HepG2 (cell line): ENCODE data around the gene PHRF1. TPM values are rescaled to one million over a fixed set of nuclear protein-coding genes. Genes with fewer than 3 reads are reported as not detected.
"Not testable (repeated sequence)": the region's sequence is repeated elsewhere in the genome, so short reads cannot be mapped to it uniquely, and the experiment has no call there.

ENCODE experiments used
- ATAC-seq: fragments of 200-7000 bp; cut with Tn5 transposase; 3 replicates; pipeline ENCODE4 v1.9.1; 2020; ENCODE audit warnings: mild to moderate bottlenecking, moderate library complexity
- BruUV-seq: library from RNA; stranded (reverse); fragments of 400-500 nt; replicated peaks from 2 replicates; lab custom pipeline; 2021; lab: Mats Ljungman, UMichigan
- CTCF ChIA-PET: fragments of 300-600 bp; formaldehyde crosslinking; extraction: SDS; loops from one replicate; lab custom pipeline; 2021; ENCODE audit warnings: low total read pairs, inconsistent platforms, low intra/inter-chr PET ratio; lab: Yijun Ruan, JAX
- POLR2A ChIA-PET: fragments of 350-600 bp; sonication (Branson Sonifier 250); formaldehyde crosslinking; loops from one replicate; lab custom pipeline; 2020; ENCODE audit warnings: antibody characterized with exemption, inconsistent platforms; lab: Yijun Ruan, JAX
- DNase-seq: peaks from one replicate; pipeline ENCODE4 v3.0.0-alpha.2; 2015; ENCODE audit warnings: low spot score
- FAIRE-seq: peaks from 3 replicates; lab custom pipeline; 2011; peaks lifted over from hg19 to GRCh38; lab: Jason Lieb, UNC
- H2AFZ ChIP-seq: one replicate; pipeline ENCODE4 v1.6.1; 2011; ENCODE audit warnings: low read length, inconsistent platforms
- H3K27ac ChIP-seq: fragments of 300-600 bp; 3 replicates; pipeline ENCODE4 v1.8.0; 2011; ENCODE audit warnings: mixed run types, mild to moderate bottlenecking, mixed read lengths, low read length, inconsistent platforms; ENCODE audit not compliant: insufficient read depth; ENCODE audit errors: extremely low read length
- H3K27me3 ChIP-seq, 2 experiments: fragments of 200-600 bp in 1 of 2; 2 replicates in 1 of 2; 3 replicates in 1 of 2; pipeline versions ENCODE4 v1.6.0 to v1.8.0; 2011; ENCODE audit warnings: low read length in 2 of 2, mild to moderate bottlenecking in 2 of 2, moderate library complexity in 2 of 2, inconsistent platforms in 1 of 2; ENCODE audit not compliant: insufficient read depth in 2 of 2, control insufficient read depth in 1 of 2
- H3K36me3 ChIP-seq, 2 experiments: fragments of 200-600 bp in 1 of 2; replicated peaks in 1 of 2; 2 replicates in 1 of 2; 3 replicates in 1 of 2; pipeline versions ENCODE4 v1.5.1 to v1.8.0; 2011; ENCODE audit warnings: low read length in 2 of 2, inconsistent platforms in 1 of 2; ENCODE audit not compliant: insufficient read depth in 2 of 2, control insufficient read depth in 1 of 2
- H3K4me1 ChIP-seq: 2 replicates; pipeline ENCODE4 v1.5.1; 2012; ENCODE audit warnings: low read length, inconsistent platforms; ENCODE audit not compliant: insufficient read depth
- H3K4me2 ChIP-seq: 2 replicates; pipeline ENCODE4 v1.6.0; 2011; ENCODE audit warnings: low read depth, low read length, inconsistent platforms
- H3K4me3 ChIP-seq, 3 experiments: fragments of 200-600 bp in 1 of 3; sonication (generic), shearing (Covaris generic) in 1 of 3; replicated peaks in 1 of 3; 2 replicates each; pipeline ENCODE4 v1.5.1; 2011 to 2016; ENCODE audit warnings: low read length in 3 of 3, inconsistent platforms in 2 of 3, low read depth in 2 of 3, mild to moderate bottlenecking in 2 of 3, control low read depth in 1 of 3, mixed read lengths in 1 of 3; ENCODE audit not compliant: insufficient read depth in 1 of 3
- H3K79me2 ChIP-seq: one replicate; pipeline ENCODE4 v1.6.1; 2011; ENCODE audit warnings: low read length, inconsistent platforms; ENCODE audit not compliant: insufficient read depth
- H3K9ac ChIP-seq: 2 replicates; pipeline ENCODE4 v1.6.0; 2011; ENCODE audit warnings: mild to moderate bottlenecking, low read depth, low read length, inconsistent platforms; ENCODE audit not compliant: insufficient read depth
- H3K9me3 ChIP-seq: 2 replicates; pipeline ENCODE4 v1.5.1; 2012; ENCODE audit warnings: mild to moderate bottlenecking, low read length
- H4K20me1 ChIP-seq: 2 replicates; pipeline ENCODE4 v1.6.0; 2011; ENCODE audit warnings: inconsistent platforms, mild to moderate bottlenecking, low read length, moderate library complexity; ENCODE audit not compliant: insufficient read depth
- HNF4G ChIP-seq, 2 experiments: sonication (generic) in 1 of 2; formaldehyde crosslinking in 1 of 2; IDR thresholded peaks; 2 replicates each; pipeline versions ENCODE4 v1.4.0 to v1.6.1; 2011 to 2020; ENCODE audit warnings: borderline replicate concordance in 2 of 2, low read depth in 2 of 2, mild to moderate bottlenecking in 2 of 2, low read length in 1 of 2, missing genetic modification reagents in 1 of 2, moderate library complexity in 1 of 2
- MED1 ChIP-seq: sonication (generic); formaldehyde crosslinking; IDR thresholded peaks from 2 replicates; pipeline ENCODE4 v1.4.0; 2020; ENCODE audit warnings: missing genetic modification reagents
- NR2F1 ChIP-seq, 2 experiments: fragments of 450-650 bp in 1 of 2; formaldehyde crosslinking in 1 of 2; IDR thresholded peaks; 2 replicates each; pipeline versions ENCODE4 v1.5.0 to v1.6.1; 2016 to 2020; ENCODE audit warnings: mild to moderate bottlenecking in 1 of 2, missing compliant biosample characterization in 1 of 2, missing genetic modification reagents in 1 of 2, moderate library complexity in 1 of 2
- NR2F2 ChIP-seq: IDR thresholded peaks from 2 replicates; pipeline ENCODE4 v1.6.1; 2012; ENCODE audit warnings: low read depth, inconsistent platforms, borderline replicate concordance
- PITX1 ChIP-seq: sonication (generic); formaldehyde crosslinking; IDR thresholded peaks from 2 replicates; pipeline ENCODE4 v1.5.1; 2020; ENCODE audit warnings: mild to moderate bottlenecking, missing genetic modification reagents
- RARA ChIP-seq: IDR thresholded peaks from 2 replicates; pipeline ENCODE4 v1.6.1; 2016; ENCODE audit warnings: missing genetic modification reagents, missing compliant biosample characterization
- RXRB ChIP-seq: IDR thresholded peaks from 2 replicates; pipeline ENCODE4 v1.6.1; 2016; ENCODE audit warnings: borderline replicate concordance, missing genetic modification reagents, missing compliant biosample characterization
- SOX5 ChIP-seq: IDR thresholded peaks from 2 replicates; pipeline ENCODE4 v1.6.1; 2016; ENCODE audit warnings: borderline replicate concordance
- ZBTB33 ChIP-seq: sonication (generic); formaldehyde crosslinking; IDR thresholded peaks from 2 replicates; pipeline ENCODE4 v1.4.0; 2020; ENCODE audit warnings: missing genetic modification reagents
- ZEB1 ChIP-seq: IDR thresholded peaks from 2 replicates; pipeline ENCODE4 v1.6.1; 2012; ENCODE audit warnings: mild to moderate bottlenecking, low read depth, inconsistent platforms; ENCODE audit not compliant: insufficient replicate concordance
- ZKSCAN5 ChIP-seq: sonication (generic); formaldehyde crosslinking; IDR thresholded peaks from 2 replicates; pipeline ENCODE4 v1.5.1; 2020; ENCODE audit warnings: mild to moderate bottlenecking, missing genetic modification reagents
- WGBS: methylation state at CpG from one replicate; pipeline ENCODE4 v1.1.6; 2017; ENCODE audit warnings: low lambda C conversion rate; 5-methylcytosine and 5-hydroxymethylcytosine counted together
- in situ Hi-C: cut with HindIII; loops from 2 replicates; pipeline ENCODE4 v1.10.0; 2017; ENCODE audit warnings: low pct_unique_long_range_greater_than_20kb; ENCODE audit not compliant: extremely low pct_ligation_motif_present
- intact Hi-C: fragments of 100-400 bp; cut with micrococcal nuclease; formaldehyde crosslinking; loops from one replicate; pipeline ENCODE4 v1.10.0; 2022; ENCODE audit not compliant: unreplicated experiment
- polyA plus RNA-seq, 8 experiments: library from polyadenylated mRNA; depleted of rRNA in 3 of 8; stranded (reverse) in 7 of 8; unstranded in 1 of 8; fragments of >200 nt; fragmentation: Illumina TruSeq in 4 of 8; extraction: Trizol in 4 of 8; gene quantifications; 2 replicates each; pipeline versions ENCODE4 v1.2.1 to v1.2.3, GENCODE V29; 2011 to 2016; ENCODE audit warnings: low read depth in 4 of 8, missing spikeins in 1 of 8, mixed read lengths in 1 of 8; ENCODE audit not compliant: insufficient read depth in 1 of 8
- total RNA-seq, 5 experiments: library from RNA; depleted of rRNA; stranded (reverse); fragments of >200 nt; fragmentation: Illumina TruSeq; extraction: Trizol; gene quantifications; 2 replicates each; pipeline ENCODE4 v1.2.3, GENCODE V29; 2016; ENCODE audit warnings: low read depth in 1 of 5
- TF ChIP-seq, protein P1 (sequence below): sonication (generic); formaldehyde crosslinking; IDR thresholded peaks from 2 replicates; pipeline ENCODE4 v1.5.1; 2020; ENCODE audit warnings: mild to moderate bottlenecking, moderate library complexity, missing genetic modification reagents
- TF ChIP-seq, protein P2 (sequence below): sonication (generic); formaldehyde crosslinking; IDR thresholded peaks from 2 replicates; pipeline ENCODE4 v1.8.1; 2022; ENCODE audit warnings: low read depth, mild to moderate bottlenecking, missing genetic modification reagents
- TF ChIP-seq, protein P3 (sequence below): sonication (generic); formaldehyde crosslinking; IDR thresholded peaks from 2 replicates; pipeline ENCODE4 v1.4.0; 2020; ENCODE audit warnings: missing genetic modification reagents

Gene PHRF1
- total and polyA plus RNA-seq, 2 of the 13 experiments (the other 11 are each of a cell fraction or from before 2014, with no cell fraction given) = 8.2 to 16.7 TPM

- POLR2A ChIA-PET = interaction anchor here (0.8 to 2.0 kb wide), 9 partner anchors 41 to 155 kb away, joined by 3 to 9 read pairs (median 4); partner anchors contain the start of genes DEAF1, GATD1, PHRF1 and RPLP2
- FAIRE-seq, CTCF ChIA-PET, H3K27me3 ChIP-seq, BruUV-seq, H2AFZ ChIP-seq, H3K4me2 ChIP-seq, H3K4me3 ChIP-seq, in situ Hi-C loops, H3K79me2 ChIP-seq, H3K9me3 ChIP-seq, H3K9ac ChIP-seq: not testable (repeated sequence)
- peak overlapping the region; percentile 78 for H3K27ac ChIP-seq
- intact Hi-C loops = loop anchor here (10.0 kb wide), 1 partner anchor 50 kb away; the partner anchor contains the start of gene EPS8L2
- peak; percentile 19 for ATAC-seq
- peaks cover 13% of the 10 kb centered on the region; the same call in 1 of the 2 replicates for H4K20me1 ChIP-seq
- 59% methylated on average over 11 of the region's 12 CpGs for WGBS
- DNase-seq = peak; percentile 48
- peaks cover 13 to 26% of the 10 kb centered on the region in 2 experiments; a peak in 4 of 5 replicates for H3K36me3 ChIP-seq
- peaks cover 47% of the 10 kb centered on the region for H3K4me1 ChIP-seq
- TF ChIP-seq, protein P1, sequence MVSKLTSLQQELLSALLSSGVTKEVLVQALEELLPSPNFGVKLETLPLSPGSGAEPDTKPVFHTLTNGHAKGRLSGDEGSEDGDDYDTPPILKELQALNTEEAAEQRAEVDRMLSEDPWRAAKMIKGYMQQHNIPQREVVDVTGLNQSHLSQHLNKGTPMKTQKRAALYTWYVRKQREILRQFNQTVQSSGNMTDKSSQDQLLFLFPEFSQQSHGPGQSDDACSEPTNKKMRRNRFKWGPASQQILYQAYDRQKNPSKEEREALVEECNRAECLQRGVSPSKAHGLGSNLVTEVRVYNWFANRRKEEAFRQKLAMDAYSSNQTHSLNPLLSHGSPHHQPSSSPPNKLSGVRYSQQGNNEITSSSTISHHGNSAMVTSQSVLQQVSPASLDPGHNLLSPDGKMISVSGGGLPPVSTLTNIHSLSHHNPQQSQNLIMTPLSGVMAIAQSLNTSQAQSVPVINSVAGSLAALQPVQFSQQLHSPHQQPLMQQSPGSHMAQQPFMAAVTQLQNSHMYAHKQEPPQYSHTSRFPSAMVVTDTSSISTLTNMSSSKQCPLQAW (CRISPR knock-in tag) = peak; percentile 51; the same call in 1 of the 2 replicates
- TF ChIP-seq RARA (CRISPR knock-in tag) (peak; percentile 91), HNF4G (IDR thresholded peaks at IDR 0.05; ENCODE audit: borderline replicate concordance, low read depth, low read length) (peak; percentile 32), HNF4G (CRISPR knock-in tag; IDR thresholded peaks at IDR 0.05; ENCODE audit: borderline replicate concordance, low read depth) (peak; percentile 22; the same call in 1 of the 2 replicates), NR2F1 (CRISPR knock-in tag; IDR thresholded peaks at IDR 0.05) (peak; percentile 52 to 60; a peak in 3 of 4 replicates), RXRB (0 out of 2 replicates have a peak, but pooled peaks have one; percentile 56), ZEB1 (peak; percentile 59), SOX5 (peak; percentile 14; the same call in 1 of the 2 replicates), ZKSCAN5 (CRISPR knock-in tag) (0 out of 2 replicates have a peak, but pooled peaks have one; percentile 42), ZBTB33 (CRISPR knock-in tag) (peak; percentile 92), PITX1 (CRISPR knock-in tag) (peak; percentile 66), NR2F2 (peak; percentile 40; the same call in 1 of the 2 replicates), MED1 (CRISPR knock-in tag) (0 out of 2 replicates have a peak, but pooled peaks have one; percentile 13)
- TF ChIP-seq, protein P2, sequence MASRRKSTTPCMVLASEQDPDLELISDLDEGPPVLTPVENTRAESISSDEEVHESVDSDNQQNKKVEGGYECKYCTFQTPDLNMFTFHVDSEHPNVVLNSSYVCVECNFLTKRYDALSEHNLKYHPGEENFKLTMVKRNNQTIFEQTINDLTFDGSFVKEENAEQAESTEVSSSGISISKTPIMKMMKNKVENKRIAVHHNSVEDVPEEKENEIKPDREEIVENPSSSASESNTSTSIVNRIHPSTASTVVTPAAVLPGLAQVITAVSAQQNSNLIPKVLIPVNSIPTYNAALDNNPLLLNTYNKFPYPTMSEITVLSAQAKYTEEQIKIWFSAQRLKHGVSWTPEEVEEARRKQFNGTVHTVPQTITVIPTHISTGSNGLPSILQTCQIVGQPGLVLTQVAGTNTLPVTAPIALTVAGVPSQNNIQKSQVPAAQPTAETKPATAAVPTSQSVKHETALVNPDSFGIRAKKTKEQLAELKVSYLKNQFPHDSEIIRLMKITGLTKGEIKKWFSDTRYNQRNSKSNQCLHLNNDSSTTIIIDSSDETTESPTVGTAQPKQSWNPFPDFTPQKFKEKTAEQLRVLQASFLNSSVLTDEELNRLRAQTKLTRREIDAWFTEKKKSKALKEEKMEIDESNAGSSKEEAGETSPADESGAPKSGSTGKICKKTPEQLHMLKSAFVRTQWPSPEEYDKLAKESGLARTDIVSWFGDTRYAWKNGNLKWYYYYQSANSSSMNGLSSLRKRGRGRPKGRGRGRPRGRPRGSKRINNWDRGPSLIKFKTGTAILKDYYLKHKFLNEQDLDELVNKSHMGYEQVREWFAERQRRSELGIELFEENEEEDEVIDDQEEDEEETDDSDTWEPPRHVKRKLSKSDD (CRISPR knock-in tag) = 0 out of 2 replicates have a peak, but pooled peaks have one; percentile 18
- TF ChIP-seq, protein P3, sequence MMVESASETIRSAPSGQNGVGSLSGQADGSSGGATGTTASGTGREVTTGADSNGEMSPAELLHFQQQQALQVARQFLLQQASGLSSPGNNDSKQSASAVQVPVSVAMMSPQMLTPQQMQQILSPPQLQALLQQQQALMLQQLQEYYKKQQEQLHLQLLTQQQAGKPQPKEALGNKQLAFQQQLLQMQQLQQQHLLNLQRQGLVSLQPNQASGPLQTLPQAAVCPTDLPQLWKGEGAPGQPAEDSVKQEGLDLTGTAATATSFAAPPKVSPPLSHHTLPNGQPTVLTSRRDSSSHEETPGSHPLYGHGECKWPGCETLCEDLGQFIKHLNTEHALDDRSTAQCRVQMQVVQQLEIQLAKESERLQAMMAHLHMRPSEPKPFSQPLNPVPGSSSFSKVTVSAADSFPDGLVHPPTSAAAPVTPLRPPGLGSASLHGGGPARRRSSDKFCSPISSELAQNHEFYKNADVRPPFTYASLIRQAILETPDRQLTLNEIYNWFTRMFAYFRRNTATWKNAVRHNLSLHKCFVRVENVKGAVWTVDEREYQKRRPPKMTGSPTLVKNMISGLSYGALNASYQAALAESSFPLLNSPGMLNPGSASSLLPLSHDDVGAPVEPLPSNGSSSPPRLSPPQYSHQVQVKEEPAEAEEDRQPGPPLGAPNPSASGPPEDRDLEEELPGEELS (CRISPR knock-in tag) = 0 out of 2 replicates have a peak, but pooled peaks have one; percentile 28
These were observed 78.2 kb downstream of the PHRF1 start for GRCh38 chr11:654444-654843.
